Mesendoderm (in vitro differentiated cells): ENCODE results near the gene NPIPB12.
"Not testable (repeated sequence)": the region's sequence is repeated elsewhere in the genome, so short reads cannot be mapped to it uniquely, and the experiment has no call there.

ENCODE experiments used
- DNase-seq: peaks from one replicate; pipeline ENCODE4 v3.0.0; 2013
- H2AK5ac ChIP-seq: 2 replicates; pipeline ENCODE4 v1.6.1; 2013; ENCODE audit warnings: low read length, inconsistent platforms
- H2BK120ac ChIP-seq: 2 replicates; pipeline ENCODE4 v1.6.1; 2013; ENCODE audit warnings: low read depth, mild to moderate bottlenecking, low read length, moderate library complexity, mixed read lengths
- H2BK15ac ChIP-seq: replicated peaks from 2 replicates; pipeline ENCODE4 v1.6.1; 2013; ENCODE audit warnings: low read depth, mild to moderate bottlenecking, moderate library complexity
- H2BK5ac ChIP-seq: 2 replicates; pipeline ENCODE4 v1.6.1; 2013; ENCODE audit warnings: low read length, inconsistent platforms
- H3K18ac ChIP-seq: 2 replicates; pipeline ENCODE4 v1.6.1; 2013; ENCODE audit warnings: mild to moderate bottlenecking, low read length, mixed read lengths
- H3K23ac ChIP-seq: one replicate; pipeline ENCODE4 v1.6.1; 2013; ENCODE audit warnings: low read length
- H3K27ac ChIP-seq: 2 replicates; pipeline ENCODE4 v1.5.1; 2013; ENCODE audit warnings: low read depth, mild to moderate bottlenecking, inconsistent platforms, low read length, moderate library complexity
- H3K27me3 ChIP-seq: 2 replicates; pipeline ENCODE4 v1.6.1; 2013; ENCODE audit warnings: low read length, control low read depth, mild to moderate bottlenecking, inconsistent platforms; ENCODE audit not compliant: insufficient read depth, poor library complexity
- H3K36me3 ChIP-seq: 2 replicates; pipeline ENCODE4 v1.6.1; 2013; ENCODE audit warnings: low read length, inconsistent platforms; ENCODE audit not compliant: control insufficient read depth, insufficient read depth
- H3K4ac ChIP-seq: one replicate; pipeline ENCODE4 v1.6.1; 2013; ENCODE audit warnings: low read depth, mild to moderate bottlenecking, low read length, moderate library complexity
- H3K4me1 ChIP-seq: 2 replicates; pipeline ENCODE4 v1.6.1; 2013; ENCODE audit warnings: low read depth, low read length, inconsistent platforms; ENCODE audit not compliant: control insufficient read depth
- H3K4me2 ChIP-seq: 2 replicates; pipeline ENCODE4 v1.6.1; 2013; ENCODE audit warnings: low read length
- H3K4me3 ChIP-seq: 2 replicates; pipeline ENCODE4 v1.5.1; 2013; ENCODE audit warnings: mild to moderate bottlenecking, low read length
- H3K56ac ChIP-seq: one replicate; pipeline ENCODE4 v1.6.1; 2013; ENCODE audit warnings: low read length
- H3K79me1 ChIP-seq: 2 replicates; pipeline ENCODE4 v1.6.1; 2013; ENCODE audit warnings: low read length, inconsistent platforms
- H3K79me2 ChIP-seq: 2 replicates; pipeline ENCODE4 v1.6.1; 2013; ENCODE audit warnings: mild to moderate bottlenecking, low read length; ENCODE audit not compliant: control insufficient read depth, insufficient read depth
- H3K9ac ChIP-seq: 2 replicates; pipeline ENCODE4 v1.6.1; 2013; ENCODE audit warnings: low read length, inconsistent platforms
- H4K5ac ChIP-seq: one replicate; pipeline ENCODE4 v1.6.1; 2013; ENCODE audit warnings: low read length
- H4K8ac ChIP-seq: one replicate; pipeline ENCODE4 v1.6.1; 2013; ENCODE audit warnings: low read depth, mild to moderate bottlenecking, control low read depth, low read length, moderate library complexity
- WGBS: extraction: QIAGEN DNeasy Blood & Tissue Kit; methylation state at CpG from one replicate; pipeline ENCODE4 v1.1.7; 2013; ENCODE audit warnings: low lambda C conversion rate, missing lambda C conversion rate; ENCODE audit not compliant: insufficient coverage; ENCODE audit errors: extremely low coverage; 5-methylcytosine and 5-hydroxymethylcytosine counted together

NPIPB12 gene

DNA sequence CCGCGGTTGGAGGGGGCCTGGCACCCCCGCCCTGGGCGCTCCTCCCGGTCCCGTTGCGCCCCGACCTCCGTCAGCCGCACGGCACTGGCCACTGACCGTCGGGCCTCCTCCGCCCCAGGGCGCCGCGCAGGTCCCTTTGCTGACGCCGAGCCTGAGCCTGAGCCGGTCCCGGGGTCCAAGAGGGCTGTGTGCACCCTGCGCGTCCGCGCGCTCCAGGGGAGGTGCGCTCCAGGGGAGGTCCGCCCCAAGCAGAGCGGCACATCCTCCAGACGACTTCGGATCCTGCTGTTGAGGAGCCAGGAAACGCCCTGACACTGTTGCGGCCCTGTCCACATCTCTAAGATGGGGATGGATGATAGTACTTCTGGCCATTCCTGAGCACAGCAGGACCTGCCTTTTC lies 39.3 kb downstream of the NPIPB12 start:
- not testable (repeated sequence) for H2BK120ac ChIP-seq, H3K23ac ChIP-seq, H4K8ac ChIP-seq, H3K36me3 ChIP-seq, H3K56ac ChIP-seq, H3K79me1 ChIP-seq, H3K9ac ChIP-seq, H2AK5ac ChIP-seq, H3K18ac ChIP-seq, H3K4me3 ChIP-seq, DNase-seq, H4K5ac ChIP-seq, H3K27me3 ChIP-seq, H2BK5ac ChIP-seq, H3K4me1 ChIP-seq, H3K4me2 ChIP-seq, H2BK15ac ChIP-seq, H3K79me2 ChIP-seq, H3K27ac ChIP-seq, H3K4ac ChIP-seq
- WGBS = no CpG with 5 or more reads among the region's 33 CpGs

DNA sequence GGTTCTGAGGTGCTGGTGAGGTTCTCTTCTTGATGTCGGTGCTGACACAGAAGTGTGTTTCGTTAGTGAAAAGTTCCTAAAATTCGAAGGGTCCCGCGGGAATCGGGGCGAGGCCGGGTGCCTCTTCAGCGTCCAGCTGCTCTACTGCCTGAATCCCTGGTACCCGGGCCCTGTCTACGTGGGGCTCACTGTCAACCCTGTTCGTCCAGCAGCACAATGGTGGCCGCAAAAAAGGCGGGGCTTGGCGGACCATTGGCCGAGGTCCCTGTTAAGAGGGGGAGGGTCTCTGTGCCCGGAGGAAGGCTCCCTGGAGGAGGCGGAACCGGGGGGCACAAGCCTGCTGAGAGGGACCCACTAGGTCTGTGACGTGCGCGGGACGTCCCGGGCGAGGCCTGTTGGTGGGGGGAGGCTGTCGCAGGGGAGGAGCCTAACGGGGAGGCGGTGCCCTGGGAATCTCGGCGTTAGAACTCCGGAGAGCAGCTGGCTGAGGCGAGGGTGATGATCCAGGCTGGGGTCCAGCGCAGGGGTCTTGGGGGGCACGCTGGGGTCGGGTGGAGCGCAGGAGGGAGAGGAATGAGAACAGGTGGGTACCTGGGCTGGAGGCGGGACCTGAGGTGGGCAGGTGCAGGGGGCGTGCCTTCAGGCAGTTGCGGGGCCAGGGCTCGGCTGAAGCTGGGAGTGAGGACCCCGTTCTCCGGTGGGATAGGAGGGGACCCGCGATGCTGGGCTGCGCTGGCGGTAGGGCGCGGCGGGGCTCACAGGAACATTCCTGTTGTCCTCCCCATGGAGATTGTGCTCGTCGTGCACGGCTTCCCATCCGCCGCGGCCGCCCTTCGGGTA lies 40.0 kb downstream of the NPIPB12 start:
- not testable (repeated sequence) for H3K27me3 ChIP-seq, H3K18ac ChIP-seq, H3K23ac ChIP-seq, H2BK120ac ChIP-seq, H3K56ac ChIP-seq, H4K8ac ChIP-seq, DNase-seq, H2BK5ac ChIP-seq, H3K4me2 ChIP-seq, H3K79me1 ChIP-seq, H3K36me3 ChIP-seq, H2BK15ac ChIP-seq, H3K79me2 ChIP-seq, H2AK5ac ChIP-seq, H3K4me3 ChIP-seq, H3K4me1 ChIP-seq, H3K27ac ChIP-seq, H4K5ac ChIP-seq, H3K9ac ChIP-seq, H3K4ac ChIP-seq
- WGBS = no CpG with 5 or more reads among the region's 57 CpGs

DNA sequence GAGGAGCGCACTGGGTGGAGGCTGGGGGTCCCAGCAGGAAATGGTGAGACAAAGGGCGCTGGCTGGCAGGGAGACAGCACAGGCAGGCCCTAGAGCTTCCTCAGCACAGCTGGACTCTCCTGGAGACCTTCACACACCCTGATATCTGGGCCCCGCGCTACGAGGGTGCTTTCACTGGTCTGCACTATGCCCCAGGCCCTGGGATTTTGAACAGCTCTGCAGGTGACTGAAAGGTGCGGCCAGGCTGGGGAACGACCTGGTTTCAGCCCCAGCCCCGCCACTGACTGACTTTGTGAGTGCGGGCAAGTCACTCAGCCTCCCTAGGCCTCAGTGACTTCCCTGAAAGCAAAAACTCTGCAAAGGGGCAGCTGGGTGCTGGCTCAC lies 45.6 kb downstream of the NPIPB12 start:
- not testable (repeated sequence) for H2BK15ac ChIP-seq, H2BK120ac ChIP-seq, H3K4ac ChIP-seq, H3K79me1 ChIP-seq, H3K36me3 ChIP-seq, H4K5ac ChIP-seq, H3K56ac ChIP-seq, H3K27me3 ChIP-seq, H3K4me3 ChIP-seq, H3K23ac ChIP-seq, DNase-seq, H3K79me2 ChIP-seq, H3K27ac ChIP-seq, H2BK5ac ChIP-seq, H4K8ac ChIP-seq, H2AK5ac ChIP-seq, H3K4me1 ChIP-seq, H3K18ac ChIP-seq, H3K4me2 ChIP-seq, H3K9ac ChIP-seq
- no CpG with 5 or more reads among the region's 9 CpGs for WGBS

DNA sequence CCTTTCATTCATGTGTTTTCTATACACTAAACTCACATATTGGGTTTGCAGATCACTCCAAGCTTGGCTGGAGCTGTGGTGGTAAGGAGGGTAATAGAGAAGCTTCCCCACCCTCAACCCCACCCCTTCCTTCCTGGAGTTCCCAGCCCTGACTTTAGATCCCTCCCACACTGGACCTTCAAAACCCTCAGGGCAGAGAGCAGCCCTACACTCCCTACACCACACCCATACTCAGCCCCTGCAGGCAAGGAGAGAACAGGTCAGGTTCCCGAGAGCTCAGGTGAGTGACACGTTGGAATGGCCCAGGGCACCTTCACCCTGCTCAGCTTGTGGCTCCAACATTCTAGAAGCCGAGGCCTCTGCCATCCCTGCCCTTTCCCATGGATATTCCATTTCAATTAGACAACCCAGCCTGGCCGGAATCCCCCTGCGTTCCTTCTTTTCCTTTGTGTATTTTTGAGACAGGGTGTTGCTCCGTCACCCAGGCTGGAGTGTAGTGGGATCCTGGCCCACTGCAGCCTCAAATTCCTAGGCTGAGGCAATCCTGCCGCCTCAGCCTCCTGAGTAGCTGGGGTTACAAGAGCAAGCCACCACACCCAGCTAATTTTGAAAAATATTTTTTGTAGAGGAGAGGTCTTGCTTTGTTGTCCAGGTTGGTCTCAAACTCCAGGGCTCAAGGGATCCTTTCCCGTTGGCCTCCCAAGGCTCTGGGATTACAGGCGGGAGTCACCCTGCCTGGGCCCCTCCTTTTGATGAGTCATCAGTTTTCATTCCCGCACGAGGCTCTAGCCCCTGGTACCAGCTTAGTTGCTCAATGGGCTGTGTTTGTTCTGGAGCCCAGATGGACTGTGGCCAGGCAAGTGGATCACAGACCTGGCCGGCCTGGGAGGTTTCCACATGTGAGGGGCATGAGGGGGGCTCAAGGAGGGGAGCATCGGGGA lies 46.2 kb downstream of the NPIPB12 start, which contains the start of gene SULT1A4:
TSS of gene SULT1A4 (plus strand) at position 208 of the 941 bp plus-strand sequence. CDS start 1,473 bp downstream, outside the sequence.
- not testable (repeated sequence) for H2BK120ac ChIP-seq, H3K79me1 ChIP-seq, H4K8ac ChIP-seq, DNase-seq, H3K4me1 ChIP-seq, H3K27ac ChIP-seq, H3K4me2 ChIP-seq, H3K36me3 ChIP-seq, H3K9ac ChIP-seq, H2BK5ac ChIP-seq, H3K4ac ChIP-seq, H3K18ac ChIP-seq, H2BK15ac ChIP-seq, H3K23ac ChIP-seq, H3K4me3 ChIP-seq, H3K56ac ChIP-seq, H3K79me2 ChIP-seq, H3K27me3 ChIP-seq, H2AK5ac ChIP-seq, H4K5ac ChIP-seq
- no CpG with 5 or more reads among the region's 13 CpGs for WGBS

DNA sequence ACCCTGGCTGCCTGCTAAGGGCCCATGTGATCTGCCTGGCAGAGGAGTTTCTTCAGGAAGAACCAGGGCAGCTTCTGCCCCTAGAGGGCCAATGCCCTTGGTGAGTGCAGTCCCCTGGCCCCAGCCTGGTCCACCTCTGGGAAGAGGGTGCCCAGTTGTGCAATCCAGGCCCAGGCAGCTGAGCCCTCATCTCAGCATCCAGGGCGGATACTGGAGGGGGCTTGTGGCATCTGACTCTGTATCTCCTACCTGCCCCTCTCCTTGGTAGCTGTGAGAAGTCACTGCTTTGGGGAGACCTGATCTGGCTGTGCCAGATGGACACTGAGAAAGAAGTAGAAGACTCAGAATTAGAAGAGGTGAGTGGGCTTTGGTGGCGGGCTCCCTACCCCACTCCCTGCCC lies 48.5 kb downstream of the NPIPB12 start:
- not testable (repeated sequence) for H4K5ac ChIP-seq

More for the DNA sequence above, 48.5 kb downstream of the NPIPB12 start:
- H3K79me2 ChIP-seq, H3K4me2 ChIP-seq, H3K56ac ChIP-seq, H3K79me1 ChIP-seq, H3K27me3 ChIP-seq, DNase-seq, H3K36me3 ChIP-seq, H4K8ac ChIP-seq, H3K9ac ChIP-seq, H3K4me1 ChIP-seq, H3K18ac ChIP-seq, H3K4ac ChIP-seq, H2BK15ac ChIP-seq, H2BK120ac ChIP-seq, H3K4me3 ChIP-seq, H3K23ac ChIP-seq, H2AK5ac ChIP-seq, H3K27ac ChIP-seq, H2BK5ac ChIP-seq: not testable (repeated sequence)
- no CpG with 5 or more reads among the region's 2 CpGs for WGBS
